Measurements from ENCODE around the gene EZR.

DNA sequence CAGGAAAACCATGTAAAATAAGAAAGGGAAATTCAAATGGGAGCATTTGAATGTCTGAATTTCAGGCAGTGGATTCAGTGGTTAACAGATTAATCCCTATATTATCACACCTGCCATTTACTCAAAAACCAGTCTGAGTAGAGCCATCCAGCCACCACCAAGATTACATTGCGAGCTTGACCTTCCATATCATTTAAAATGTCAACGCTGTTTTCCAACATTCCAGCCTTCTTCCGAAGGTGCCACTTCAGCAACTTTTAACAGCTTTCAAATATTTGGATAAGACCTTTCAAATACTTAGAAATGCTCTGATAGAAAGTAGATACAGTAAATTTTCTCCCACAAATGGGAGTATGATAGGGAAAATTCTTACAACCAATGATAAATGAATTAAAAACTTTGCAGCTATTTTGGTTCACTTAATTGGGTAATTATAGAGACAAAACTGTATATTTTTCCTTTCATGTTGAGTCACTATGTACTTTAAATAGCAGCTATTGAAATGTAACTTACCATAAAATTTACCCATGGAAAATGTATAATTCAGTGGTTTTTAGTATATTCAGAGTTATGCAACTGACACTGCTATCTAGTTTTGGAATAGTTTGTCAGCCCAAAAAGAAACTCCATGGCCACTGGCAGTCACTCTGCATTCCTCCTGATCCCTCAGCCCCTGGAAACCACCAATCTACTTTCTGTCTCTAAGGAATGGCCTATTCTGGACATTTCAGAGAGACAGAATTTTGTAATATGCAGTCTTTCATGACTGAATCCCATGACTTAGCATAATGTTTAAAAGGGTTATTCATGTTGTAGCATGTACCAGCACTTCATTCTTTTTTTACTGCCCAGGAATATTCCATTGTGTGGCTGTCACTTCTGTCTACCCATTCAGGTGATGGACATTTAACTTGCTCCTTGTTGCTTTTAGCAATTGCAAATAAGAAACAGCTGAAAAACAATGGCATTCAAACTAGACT lies 21.5 kb downstream of the EZR start:
- no peak for TF ChIP-seq GATA2 (IDR thresholded peaks at IDR 0.05; ENCODE audit: low read depth, low read length)
- no peak for TF ChIP-seq GATA3 (IDR thresholded peaks at IDR 0.05; ENCODE audit: low read depth, low read length)

Measured in SH-SY5Y (cell line).